A673 (cell line): ENCODE results near the gene GRID1.

Experiments
- CTCF ChIP-seq: fragments of 300-800, 200-600 bp; sonication (generic); conservative IDR thresholded peaks from 2 replicates; pipeline ENCODE4 v1.5.1; 2017; ENCODE audit warnings: low read depth, mild to moderate bottlenecking, antibody characterized with exemption, low read length, moderate library complexity, mixed read lengths
- EZH2 ChIP-seq: fragments of 200-600 bp; sonication (generic); IDR thresholded peaks from 2 replicates; pipeline ENCODE4 v1.6.1; 2017; ENCODE audit warnings: borderline replicate concordance, low read depth, mild to moderate bottlenecking, mixed read lengths, antibody characterized with exemption, low read length; ENCODE audit not compliant: poor library complexity, severe bottlenecking

GRCh38 chr10:86387178-86387794 lies 20.7 kb upstream of the GRID1 start:
- TF ChIP-seq CTCF: no peak
- TF ChIP-seq EZH2: no peak
